GM19043 (cell line): ENCODE measurements around the gene CFAP74.
A peak's percentile ranks its signal among the peaks of the same experiment; 100 is the strongest.

Experiments
- ATAC-seq: cut with Tn5 transposase; IDR thresholded peaks from one replicate; pipeline ENCODE4 v1.9.1; 2021; ENCODE audit warnings: low read depth; ENCODE audit not compliant: unreplicated experiment

The CFAP74 gene

DNA sequence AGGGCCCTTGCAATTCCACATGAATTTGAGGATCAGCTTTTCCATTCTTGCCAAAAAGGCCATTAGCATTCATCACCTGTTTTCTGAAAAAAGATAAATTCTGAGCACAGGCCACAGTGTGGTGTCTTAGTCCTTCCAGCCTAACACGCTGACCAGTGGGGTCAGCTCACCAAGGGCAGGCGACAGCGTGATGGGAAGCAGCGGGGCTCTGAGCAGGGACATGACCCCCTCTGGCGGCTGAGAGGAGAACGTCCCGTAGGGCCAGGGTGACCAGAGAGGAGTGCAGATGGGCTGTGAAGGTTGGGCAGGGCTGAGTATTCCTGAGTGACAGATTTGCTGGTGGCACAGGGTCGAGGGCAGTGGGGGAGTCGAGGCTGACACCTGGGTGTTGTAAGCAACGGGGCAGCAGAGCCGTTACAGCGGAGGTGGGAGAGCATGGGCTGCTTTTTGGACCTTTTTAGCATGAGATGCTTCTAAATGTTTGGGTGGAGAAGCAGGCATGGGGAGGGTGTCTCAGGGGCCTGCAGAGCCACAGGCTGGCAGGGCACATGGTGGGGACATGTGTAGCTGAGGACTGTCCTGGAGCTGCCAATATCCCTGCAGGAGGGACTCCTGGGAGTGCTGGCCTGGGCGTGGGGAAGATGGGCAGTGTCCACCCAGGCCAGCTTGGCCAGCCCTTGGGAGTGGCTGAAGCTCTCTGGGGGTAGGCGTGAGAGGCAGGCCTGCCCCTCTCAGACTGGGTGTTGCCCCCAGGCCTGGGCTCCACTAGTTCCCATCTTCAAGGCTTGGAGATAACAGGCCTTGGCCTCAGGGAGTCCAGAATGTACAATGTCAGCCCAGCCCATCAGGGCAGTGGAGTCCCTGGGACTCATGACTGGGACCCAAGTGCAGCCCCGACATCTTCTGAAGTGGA, 97.1 kb downstream of the CFAP74 start:
- ATAC-seq, result no peak

DNA sequence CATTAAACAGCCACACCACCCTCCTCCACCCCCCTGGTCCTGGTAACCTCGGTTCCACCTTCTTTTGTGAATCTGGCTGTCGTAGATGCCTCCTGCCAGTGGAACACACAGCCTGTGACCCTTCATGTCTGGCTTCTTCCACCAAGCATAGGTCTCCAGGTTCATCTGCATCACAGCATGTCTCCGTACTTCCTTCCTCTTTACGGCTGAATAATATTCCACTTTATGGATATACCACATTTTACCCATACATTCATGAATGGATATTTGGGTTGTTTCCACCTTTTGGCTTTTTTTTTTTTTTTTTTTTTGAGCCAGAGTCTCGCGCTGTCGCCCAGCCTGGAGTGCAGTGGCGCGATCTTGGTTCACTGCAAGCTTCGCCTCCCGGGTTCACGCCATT, 100.4 kb downstream of the CFAP74 start:
- ATAC-seq, result no peak

GRCh38 chr1:1901641-1902294, 101.8 kb downstream of the CFAP74 start:
- ATAC-seq, result no peak

- no peak for ATAC-seq
These were observed 102.5 kb downstream of the CFAP74 start for GRCh38 chr1:1900883-1901640.

- ATAC-seq, result no peak
These were observed 103.6 kb downstream of the CFAP74 start for GRCh38 chr1:1899967-1900327.

DNA sequence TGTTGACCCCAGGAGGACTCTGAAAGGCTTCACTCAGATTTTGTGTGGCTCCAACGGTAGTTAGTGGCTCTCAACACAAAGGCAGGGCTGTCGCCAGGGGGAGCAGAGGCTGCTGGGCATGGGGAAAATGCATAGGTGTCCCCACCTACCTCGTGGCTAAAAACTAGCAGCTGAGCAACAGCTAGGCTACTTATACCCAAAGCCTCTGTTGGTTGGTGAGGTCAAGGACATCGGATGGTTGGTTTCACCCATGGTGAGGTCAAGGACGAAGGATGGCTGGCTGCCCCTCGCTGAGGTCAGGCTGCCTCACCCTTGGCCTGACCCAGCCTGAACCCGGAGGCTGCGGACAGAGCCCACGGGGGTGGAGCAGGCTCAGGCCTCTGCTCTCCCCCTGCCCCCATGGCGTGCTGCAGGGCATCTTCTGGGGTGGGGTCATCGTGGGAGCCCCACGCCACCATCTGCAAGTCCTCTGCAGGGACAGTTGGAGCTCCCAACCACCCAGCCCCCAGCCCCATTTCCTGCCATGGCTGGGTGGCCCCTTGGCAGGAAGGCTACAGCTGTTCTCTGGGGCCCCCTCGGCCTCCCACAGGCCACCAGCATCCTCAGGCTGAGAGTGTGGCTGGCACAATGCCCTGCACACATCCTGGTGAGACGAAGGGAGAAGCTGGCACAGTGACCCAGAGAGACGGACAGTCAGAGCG, 104.2 kb downstream of the CFAP74 start:
- no peak for ATAC-seq

- no peak for ATAC-seq
These were observed 105.2 kb downstream of the CFAP74 start for GRCh38 chr1:1898246-1898933.

- no peak for ATAC-seq
These were observed 107.9 kb downstream of the CFAP74 start for GRCh38 chr1:1895456-1896336.

- no peak for ATAC-seq
These were observed 108.5 kb downstream of the CFAP74 start for GRCh38 chr1:1895060-1895418.

- no peak for ATAC-seq
These were observed 109.1 kb downstream of the CFAP74 start for GRCh38 chr1:1894354-1895059.

DNA sequence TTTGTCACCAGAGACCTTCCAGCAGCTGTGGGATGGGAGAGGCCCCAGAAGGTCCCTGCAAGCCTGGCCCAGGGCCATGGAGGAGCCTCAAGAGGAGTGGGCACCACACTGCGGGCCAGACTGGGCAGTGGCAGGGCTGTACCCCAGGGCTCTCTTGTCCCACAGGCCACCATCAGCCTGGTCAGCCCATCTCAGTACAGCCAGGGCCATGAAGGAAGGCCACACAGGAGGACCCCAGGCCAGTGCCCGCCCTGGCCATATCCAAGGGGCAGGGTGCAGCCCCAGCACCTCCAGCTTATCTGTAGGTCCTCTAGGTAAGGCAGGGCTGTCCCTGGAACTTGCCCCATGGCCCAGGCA, 109.6 kb downstream of the CFAP74 start:
- ATAC-seq, result no peak

GRCh38 chr1:1893291-1893985, 110.1 kb downstream of the CFAP74 start:
- no peak for ATAC-seq

- no peak for ATAC-seq
These were observed 110.8 kb downstream of the CFAP74 start for GRCh38 chr1:1892763-1893120.

GRCh38 chr1:1892079-1892762, 111.4 kb downstream of the CFAP74 start:
- ATAC-seq, result no peak

DNA sequence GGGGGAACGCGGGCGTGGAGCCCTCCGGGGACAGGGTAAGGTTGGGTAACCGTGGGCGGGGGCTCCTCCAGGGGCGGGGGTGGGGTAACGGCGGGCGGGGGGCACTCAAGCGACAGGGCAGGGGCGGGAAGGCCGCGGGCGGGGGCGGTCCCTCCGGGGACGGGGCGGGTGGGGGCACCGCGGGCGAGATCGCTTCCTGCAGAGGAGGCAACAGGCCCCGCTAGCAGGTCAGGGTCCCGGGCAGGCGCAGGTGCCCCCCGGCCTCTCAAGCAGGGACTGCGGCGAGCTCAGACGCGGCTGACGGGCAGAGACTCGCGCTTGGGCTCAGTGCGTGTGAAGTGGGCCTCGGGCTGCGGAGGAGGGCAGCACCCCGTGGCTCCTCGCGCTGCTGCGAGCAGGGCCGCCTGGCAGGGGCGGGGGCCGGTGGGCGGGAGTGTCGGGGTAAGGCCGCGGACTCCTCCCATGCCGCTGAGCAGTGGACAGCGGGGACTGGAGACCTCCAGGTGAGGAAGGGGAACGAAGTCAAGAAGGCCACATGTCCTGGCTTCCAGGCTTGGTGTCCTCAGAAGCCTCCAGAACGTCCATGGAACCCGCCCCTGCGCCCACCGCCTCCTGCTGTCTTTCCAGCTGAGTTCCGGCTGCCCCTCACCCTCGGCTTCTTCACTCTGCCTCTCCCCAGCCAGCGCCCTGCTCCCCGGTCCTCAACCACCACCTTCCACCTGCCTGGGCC, 112.1 kb downstream of the CFAP74 start:
- no peak for ATAC-seq

DNA sequence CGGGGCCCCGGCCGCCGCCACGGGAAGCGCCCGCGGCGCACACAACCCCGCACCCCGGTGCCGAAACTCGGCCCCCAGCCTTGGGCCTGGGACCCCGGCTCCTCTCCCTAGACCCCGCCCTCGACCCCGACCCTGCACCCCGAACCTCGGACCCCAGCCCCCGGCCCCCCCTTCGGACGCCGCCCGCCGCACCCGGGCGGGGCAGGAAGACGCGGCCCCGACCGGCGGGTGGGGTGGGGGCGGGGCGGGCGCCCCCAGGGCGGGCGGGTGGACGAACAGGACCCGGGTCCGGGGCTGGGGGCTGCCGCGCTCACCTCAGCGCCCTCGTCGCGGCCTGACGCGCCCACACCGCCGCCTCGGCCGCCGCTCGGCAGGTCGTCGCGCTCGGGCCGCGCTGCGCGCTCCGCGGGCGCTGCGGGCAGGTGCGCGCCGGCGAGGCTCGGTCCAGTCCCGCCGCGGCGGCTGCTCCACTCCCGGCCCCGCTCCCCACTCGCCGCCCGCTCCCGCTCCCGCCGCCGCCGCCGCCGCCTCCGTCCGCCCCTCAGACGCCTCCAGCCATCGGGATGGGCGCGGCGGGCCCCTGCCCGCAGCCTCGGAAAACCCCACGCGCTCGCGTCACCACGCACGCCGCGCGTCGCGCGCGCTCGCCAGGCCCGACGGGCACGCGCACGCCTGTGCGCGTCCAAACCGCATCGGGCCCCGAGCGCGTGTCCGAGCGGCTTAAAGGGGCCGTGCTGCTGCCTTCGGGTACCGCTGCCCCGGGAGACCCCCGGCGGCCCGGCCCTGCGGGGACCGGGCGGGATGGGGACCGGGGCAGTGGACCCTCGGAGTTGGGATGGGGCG, 112.9 kb downstream of the CFAP74 start, which contains the start of gene GNB1:
Gene GNB1, minus strand, starts transcription at position 582 of the 843 bp plus-strand sequence. CDS start 65,634 bp downstream, outside the sequence.
- peak; percentile 54 for ATAC-seq
